HFF-Myc (cell line): Measurements from ENCODE around the gene RYK.

Experiments
- DNase-seq: peaks from one replicate; pipeline ENCODE4 v3.0.0-alpha.2; 2011; ENCODE audit warnings: low read depth; ENCODE audit errors: extremely low read depth
- H3K4me3 ChIP-seq: replicated peaks from 2 replicates; pipeline ENCODE4 v1.5.1; 2011; ENCODE audit warnings: low read depth, mild to moderate bottlenecking, control low read depth, low read length
- TF ChIP-seq, protein P1 (sequence below): IDR thresholded peaks from 2 replicates; pipeline ENCODE4 v1.5.1; 2012; ENCODE audit warnings: mild to moderate bottlenecking, low read depth, low read length, control low read depth; ENCODE audit errors: missing control alignments

Gene RYK

DNA sequence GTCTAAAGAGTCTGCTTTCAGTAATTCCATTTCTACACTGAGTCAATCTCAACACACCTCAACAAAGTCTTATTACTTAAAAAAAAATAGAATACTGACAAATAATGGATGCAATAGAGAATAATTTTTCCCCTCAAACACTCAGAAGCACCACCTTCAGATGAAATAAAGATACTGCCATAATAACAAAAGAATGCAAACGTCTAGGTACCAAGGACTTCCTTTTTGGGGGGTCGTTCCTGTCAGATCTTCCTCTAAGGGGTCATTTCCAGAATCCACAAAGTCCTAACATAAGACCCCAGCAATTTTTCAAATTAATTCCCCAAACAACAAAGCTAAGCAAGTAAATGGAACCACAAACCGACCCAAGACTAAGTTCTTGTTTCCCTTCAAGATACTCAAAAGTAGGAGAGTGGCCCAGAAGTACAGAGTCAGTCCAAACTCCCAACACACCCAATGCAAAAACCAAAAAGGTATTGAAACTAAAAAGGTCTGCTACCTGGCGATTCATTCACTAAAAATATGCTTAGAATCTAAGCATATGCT lies 1.3 kb downstream of the RYK start:
- peak overlapping the region; percentile 73 for H3K4me3 ChIP-seq
- TF ChIP-seq, protein P1, sequence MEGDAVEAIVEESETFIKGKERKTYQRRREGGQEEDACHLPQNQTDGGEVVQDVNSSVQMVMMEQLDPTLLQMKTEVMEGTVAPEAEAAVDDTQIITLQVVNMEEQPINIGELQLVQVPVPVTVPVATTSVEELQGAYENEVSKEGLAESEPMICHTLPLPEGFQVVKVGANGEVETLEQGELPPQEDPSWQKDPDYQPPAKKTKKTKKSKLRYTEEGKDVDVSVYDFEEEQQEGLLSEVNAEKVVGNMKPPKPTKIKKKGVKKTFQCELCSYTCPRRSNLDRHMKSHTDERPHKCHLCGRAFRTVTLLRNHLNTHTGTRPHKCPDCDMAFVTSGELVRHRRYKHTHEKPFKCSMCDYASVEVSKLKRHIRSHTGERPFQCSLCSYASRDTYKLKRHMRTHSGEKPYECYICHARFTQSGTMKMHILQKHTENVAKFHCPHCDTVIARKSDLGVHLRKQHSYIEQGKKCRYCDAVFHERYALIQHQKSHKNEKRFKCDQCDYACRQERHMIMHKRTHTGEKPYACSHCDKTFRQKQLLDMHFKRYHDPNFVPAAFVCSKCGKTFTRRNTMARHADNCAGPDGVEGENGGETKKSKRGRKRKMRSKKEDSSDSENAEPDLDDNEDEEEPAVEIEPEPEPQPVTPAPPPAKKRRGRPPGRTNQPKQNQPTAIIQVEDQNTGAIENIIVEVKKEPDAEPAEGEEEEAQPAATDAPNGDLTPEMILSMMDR = no peak
- no peak for DNase-seq

DNA sequence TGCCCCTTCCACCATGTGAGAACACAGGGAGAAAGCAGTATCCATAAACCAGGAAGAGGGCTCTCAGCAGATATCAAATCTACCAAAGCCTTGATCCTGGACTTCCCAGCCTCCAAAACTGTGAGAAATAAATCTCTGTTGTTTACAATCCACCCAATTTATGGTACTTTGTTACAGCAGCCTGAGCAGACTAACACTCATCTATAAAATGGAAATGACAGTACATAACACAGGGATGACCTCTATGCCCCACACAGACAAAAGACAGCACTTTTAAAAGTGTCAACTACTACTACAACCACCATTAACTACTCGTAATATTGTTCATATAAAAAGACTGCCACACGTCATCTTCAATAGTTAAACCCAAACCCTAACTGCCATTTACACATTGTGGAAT lies 5.7 kb downstream of the RYK start:
- DNase-seq = no peak
- TF ChIP-seq, protein P1 = no peak
- H3K4me3 ChIP-seq = no peak overlapping the region

DNA sequence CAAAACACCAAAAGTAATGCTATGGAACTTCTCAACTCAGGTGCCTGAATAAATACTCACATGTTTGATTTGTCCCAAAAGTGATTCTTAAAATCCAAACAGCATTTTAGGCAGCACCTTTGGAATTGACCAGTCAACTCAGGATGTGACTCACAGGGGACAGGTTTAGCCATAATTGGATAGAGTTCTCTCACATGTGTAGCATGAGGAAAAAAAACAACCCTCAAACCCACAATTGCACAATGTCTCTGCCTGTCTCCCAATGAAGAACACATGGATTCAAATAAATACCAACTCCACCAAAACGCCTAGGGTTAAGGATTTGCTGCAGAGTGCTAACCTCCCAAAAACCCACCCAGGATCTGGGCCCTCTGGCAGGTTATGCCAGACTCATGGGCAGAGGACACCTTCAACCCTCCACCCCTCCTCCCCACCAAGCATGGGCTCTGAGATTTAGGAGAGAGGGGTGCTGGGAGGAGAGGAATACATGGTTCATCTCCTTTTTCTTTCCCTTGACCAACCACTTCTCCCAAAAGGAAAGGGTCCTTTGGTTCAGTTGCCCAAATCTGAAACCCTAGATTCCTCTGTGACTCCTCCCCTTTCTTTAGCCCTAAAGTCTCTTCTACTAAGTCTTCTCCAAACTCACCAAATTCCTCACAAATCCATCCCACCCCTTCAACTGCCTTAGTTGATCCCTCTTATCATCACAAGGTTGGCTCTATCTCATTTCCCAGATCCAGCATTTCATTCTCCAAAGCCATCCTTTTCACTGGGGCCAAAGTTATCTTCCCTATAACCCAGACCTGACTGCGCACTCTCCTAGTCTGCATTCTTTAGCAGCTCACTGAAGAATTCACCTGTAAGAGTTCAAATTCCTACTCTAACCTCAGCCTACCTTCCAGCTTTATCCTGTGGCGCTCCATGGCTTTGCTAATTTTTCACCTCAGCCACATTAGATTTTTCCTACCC lies 7.7 kb downstream of the RYK start:
- peak; percentile 91 for DNase-seq
- TF ChIP-seq, protein P1 = no peak
- peak overlapping the region; percentile 13; the same call in 1 of the 2 replicates for H3K4me3 ChIP-seq

DNA sequence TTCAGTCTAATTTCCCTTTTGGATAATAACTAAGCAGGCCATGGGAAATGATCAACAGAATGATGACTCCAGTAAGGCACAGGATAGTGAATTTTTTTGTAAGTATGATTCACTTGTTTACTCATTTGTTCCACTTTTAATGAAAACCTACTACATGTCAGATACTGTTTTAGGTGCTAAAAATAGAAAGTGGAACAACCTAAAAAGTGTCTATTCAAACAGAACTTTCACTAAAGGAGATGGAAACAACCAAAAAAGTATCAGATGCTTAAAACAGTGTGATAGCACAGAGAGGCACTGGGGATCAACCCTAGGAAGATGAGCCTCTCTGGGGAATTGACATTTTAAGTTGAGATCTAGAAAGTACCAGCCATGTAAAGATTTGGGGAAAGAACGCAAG lies 11.1 kb downstream of the RYK start:
- TF ChIP-seq, protein P1 = no peak
- DNase-seq = no peak
- H3K4me3 ChIP-seq = no peak overlapping the region

DNA sequence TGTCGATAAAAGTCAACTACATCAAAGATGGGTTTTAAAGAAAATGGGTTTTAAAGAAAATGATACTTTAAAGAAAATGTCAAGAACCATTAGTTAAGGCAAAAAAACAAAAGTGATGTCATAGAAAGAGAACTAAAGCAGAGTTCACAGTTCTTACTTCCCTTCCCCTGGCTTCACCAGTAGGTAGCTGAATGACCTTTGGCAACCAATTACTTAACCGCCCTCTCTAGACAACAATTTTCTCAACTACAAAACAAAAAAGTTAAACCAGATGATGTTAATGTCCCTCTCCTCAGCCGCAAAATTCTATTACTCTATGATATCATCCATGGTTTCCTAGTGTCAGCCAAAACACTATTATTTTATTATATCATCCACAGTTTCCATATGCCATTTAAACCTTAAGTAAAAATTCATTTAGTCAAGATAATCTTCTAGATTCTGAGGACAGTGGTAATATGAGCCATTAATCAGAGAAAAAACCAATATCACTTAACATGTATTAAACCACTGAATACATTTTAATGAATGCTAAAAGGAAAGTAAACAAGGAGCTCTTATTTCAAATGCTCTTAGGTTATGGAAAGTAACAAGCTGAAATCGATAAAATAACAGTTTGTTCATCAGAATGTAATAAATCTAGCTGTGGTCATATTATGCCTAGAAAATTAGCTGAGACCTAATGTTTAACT lies 13.1 kb downstream of the RYK start:
- H3K4me3 ChIP-seq = no peak overlapping the region
- no peak for DNase-seq
- TF ChIP-seq, protein P1 = no peak

DNA sequence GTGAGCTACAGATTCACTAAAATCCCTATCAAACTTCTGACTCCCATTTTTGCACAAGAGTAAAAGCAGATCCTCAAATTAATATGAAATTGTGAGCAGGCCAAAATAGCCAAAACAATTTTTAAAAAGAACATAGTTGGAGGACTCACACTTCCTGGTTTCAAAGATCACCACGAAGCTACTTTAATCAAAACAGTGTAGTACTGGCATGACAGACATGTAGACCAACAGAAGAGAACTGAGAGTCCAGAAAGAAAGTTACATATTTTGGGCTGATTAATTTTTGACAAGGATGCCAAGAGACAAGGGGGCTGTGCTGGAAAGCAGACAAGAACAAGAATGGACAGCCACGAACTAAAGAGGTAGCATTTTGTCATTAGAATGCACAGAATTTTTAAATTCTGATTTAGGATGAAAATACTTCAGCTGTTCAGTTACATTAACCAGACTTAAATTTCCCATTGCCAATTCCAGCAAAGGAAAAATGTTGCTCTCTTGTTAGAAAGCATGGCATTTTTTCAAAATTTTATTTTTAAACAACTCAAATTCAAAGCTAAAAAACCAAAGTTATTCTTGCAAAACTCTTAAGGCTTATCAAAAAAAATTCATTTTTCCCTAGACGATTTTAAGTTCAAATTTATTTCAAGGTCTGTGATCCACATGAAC lies 14.0 kb downstream of the RYK start:
- no peak for DNase-seq
- TF ChIP-seq, protein P1 = no peak
- no peak overlapping the region for H3K4me3 ChIP-seq
